Measurements from ENCODE around the gene TRIL.

- TF ChIP-seq CTCF (conservative IDR thresholded peaks at IDR 0.05), result no peak
- TF ChIP-seq EZH2 (IDR thresholded peaks at IDR 0.05; ENCODE audit: low read depth), result no peak
Measured at GRCh38 chr7:28977881-28978280, 19.8 kb upstream of the TRIL start.
